ENCODE results near the gene GPR160. TPM values are rescaled to one million over a fixed set of nuclear protein-coding genes. Genes with fewer than 3 reads are reported as not detected.
A peak's percentile ranks its signal among the peaks of the same experiment; 100 is the strongest.

GPR160 gene
- total RNA-seq, 5 donors from 2014 or later (not counting 1 experiment from before 2014, with no cell fraction given) = 4.3 to 8.4 (median 5.9) TPM

GRCh38 chr3:170049146-170050000 lies 11.6 kb downstream of the GPR160 start:
- H3K27ac ChIP-seq (ENCODE audit: low read length) = no peak overlapping the region
- WGBS (ENCODE audit: insufficient coverage) = 91% methylated on average over 4 of the region's 10 CpGs
- DNase-seq (no peak), ATAC-seq (replicated peaks in 1 of 4) (no peak)
- ChIA-PET POLR2A (no interaction called here), CTCF (interaction anchor here in 1 of 2 donors (0.7 kb wide), 1 partner anchor 15 kb away, joined by 3 read pairs; no protein-coding TSS in a partner anchor)
- no peaks in the 10 kb centered on the region for H3K27me3 Mint-ChIP-seq
- peaks cover 6% of the 10 kb centered on the region for H3K36me3 Mint-ChIP-seq
- no peaks in the 10 kb centered on the region for H3K9me3 Mint-ChIP-seq
- no peak overlapping the region for H3K4me3 Mint-ChIP-seq
- no peak overlapping the region for H3K4me3 ChIP-seq (ENCODE audit: control insufficient read depth in 1 of 2, extremely low read depth in 1 of 2, low read length in 1 of 2)
- H3K27ac Mint-ChIP-seq = no peak overlapping the region
- H3K9me3 ChIP-seq = no peaks in the 10 kb centered on the region
- H3K36me3 ChIP-seq (ENCODE audit: control insufficient read depth in 2 of 2, extremely low read depth in 1 of 2, insufficient read depth in 1 of 2, low read length in 1 of 2) = no peaks in the 10 kb centered on the region
- H3K4me1 ChIP-seq (ENCODE audit: control insufficient read depth in 1 of 2, extremely low read depth in 1 of 2, insufficient read depth in 2 of 2, low read length in 2 of 2) = peaks cover 2 to 15% of the 10 kb centered on the region in 2 experiments
- no peaks in the 10 kb centered on the region for H3K27me3 ChIP-seq (replicated peaks in 1 of 2; ENCODE audit: control insufficient read depth in 2 of 2, extremely low read depth in 1 of 2, insufficient read depth in 2 of 2, low read length in 1 of 2)
- peaks cover 6 to 19% (median 16%) of the 10 kb centered on the region in 3 donors for H3K4me1 Mint-ChIP-seq

GRCh38 chr3:170050753-170051152 lies 13.0 kb downstream of the GPR160 start:
- H3K4me1 ChIP-seq (ENCODE audit: control insufficient read depth in 1 of 2, extremely low read depth in 1 of 2, insufficient read depth in 2 of 2, low read length in 2 of 2) = peaks cover 0 to 1% of the 10 kb centered on the region in 2 experiments
- H3K4me3 Mint-ChIP-seq = no peak overlapping the region
- no CpG with 5 or more reads among the region's 4 CpGs for WGBS (ENCODE audit: insufficient coverage)
- H3K9me3 ChIP-seq = no peaks in the 10 kb centered on the region
- DNase-seq (no peak), ATAC-seq (replicated peaks in 1 of 4) (no peak)
- no peak overlapping the region for H3K27ac ChIP-seq (ENCODE audit: low read length)
- H3K4me1 Mint-ChIP-seq = peaks cover 0 to 11% (median 7%) of the 10 kb centered on the region in 3 donors
- no peaks in the 10 kb centered on the region for H3K9me3 Mint-ChIP-seq
- H3K27me3 Mint-ChIP-seq = no peaks in the 10 kb centered on the region
- ChIA-PET CTCF (no interaction called here), POLR2A (no interaction called here)
- no peak overlapping the region for H3K27ac Mint-ChIP-seq
- H3K4me3 ChIP-seq (ENCODE audit: control insufficient read depth in 1 of 2, extremely low read depth in 1 of 2, low read length in 1 of 2) = no peak overlapping the region
- H3K36me3 Mint-ChIP-seq = peaks cover 6% of the 10 kb centered on the region
- H3K27me3 ChIP-seq (replicated peaks in 1 of 2; ENCODE audit: control insufficient read depth in 2 of 2, extremely low read depth in 1 of 2, insufficient read depth in 2 of 2, low read length in 1 of 2) = no peaks in the 10 kb centered on the region
- H3K36me3 ChIP-seq (ENCODE audit: control insufficient read depth in 2 of 2, extremely low read depth in 1 of 2, insufficient read depth in 1 of 2, low read length in 1 of 2) = no peaks in the 10 kb centered on the region

DNA sequence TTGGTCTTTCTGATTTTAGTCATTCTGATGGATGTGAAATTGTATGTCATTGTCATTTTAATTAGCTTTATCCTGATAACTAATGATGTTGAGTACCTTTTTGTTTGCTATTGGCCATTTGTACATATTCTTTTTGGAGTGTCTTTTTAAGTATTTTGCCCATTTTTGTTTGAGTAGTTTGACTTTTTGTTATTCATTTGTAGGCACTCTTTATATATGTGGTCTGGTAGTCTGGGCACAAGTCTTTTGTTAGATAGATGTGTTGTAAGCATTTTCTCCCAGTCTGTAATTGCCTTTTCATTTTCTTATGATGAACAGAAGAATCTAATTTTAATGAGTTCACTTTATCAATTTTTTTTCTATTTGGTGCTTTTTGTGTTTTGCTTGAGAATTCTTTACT lies 14.6 kb downstream of the GPR160 start:
- DNase-seq (no peak), ATAC-seq (replicated peaks in 1 of 4) (no peak)
- Histone ChIP-seq H3K9me3 (no peaks in the 10 kb centered on the region), H3K27me3 (replicated peaks in 1 of 2; ENCODE audit: control insufficient read depth in 2 of 2, extremely low read depth in 1 of 2, insufficient read depth in 2 of 2, low read length in 1 of 2) (no peaks in the 10 kb centered on the region), H3K4me1 (ENCODE audit: control insufficient read depth in 1 of 2, extremely low read depth in 1 of 2, insufficient read depth in 2 of 2, low read length in 2 of 2) (no peaks in the 10 kb centered on the region), H3K36me3 (ENCODE audit: control insufficient read depth in 2 of 2, extremely low read depth in 1 of 2, insufficient read depth in 1 of 2, low read length in 1 of 2) (no peaks in the 10 kb centered on the region), H3K4me3 (ENCODE audit: control insufficient read depth in 1 of 2, extremely low read depth in 1 of 2, low read length in 1 of 2) (no peak overlapping the region), H3K27ac (ENCODE audit: low read length) (no peak overlapping the region)
- POLR2A ChIA-PET = interaction anchor here in 1 of 2 donors (0.6 kb wide), 2 partner anchors 179 to 950 kb away, joined by 3 read pairs; no protein-coding TSS in a partner anchor
- Mint-ChIP-seq H3K27ac (no peak overlapping the region), H3K4me3 (no peak overlapping the region), H3K36me3 (peaks cover 6% of the 10 kb centered on the region), H3K4me1 (peaks cover 7 to 10% (median 8%) of the 10 kb centered on the region in 3 donors), H3K9me3 (no peaks in the 10 kb centered on the region), H3K27me3 (no peaks in the 10 kb centered on the region)
- CTCF ChIA-PET = interaction anchor here in 1 of 2 donors (0.9 to 1.4 kb wide), 3 partner anchors 9 to 189 kb away, joined by 3 to 7 read pairs (median 4); no protein-coding TSS in a partner anchor

- Histone ChIP-seq H3K36me3 (ENCODE audit: control insufficient read depth in 2 of 2, extremely low read depth in 1 of 2, insufficient read depth in 1 of 2, low read length in 1 of 2) (no peaks in the 10 kb centered on the region), H3K27ac (ENCODE audit: low read length) (no peak overlapping the region), H3K4me3 (ENCODE audit: control insufficient read depth in 1 of 2, extremely low read depth in 1 of 2, low read length in 1 of 2) (no peak overlapping the region), H3K27me3 (replicated peaks in 1 of 2; ENCODE audit: control insufficient read depth in 2 of 2, extremely low read depth in 1 of 2, insufficient read depth in 2 of 2, low read length in 1 of 2) (no peaks in the 10 kb centered on the region), H3K9me3 (no peaks in the 10 kb centered on the region), H3K4me1 (ENCODE audit: control insufficient read depth in 1 of 2, extremely low read depth in 1 of 2, insufficient read depth in 2 of 2, low read length in 2 of 2) (peaks cover 0 to 4% of the 10 kb centered on the region in 2 experiments)
- ATAC-seq (replicated peaks in 1 of 4) = peak in 2 of 4 experiments; percentile 36 to 52
- Mint-ChIP-seq H3K27ac (no peak overlapping the region), H3K4me3 (no peak overlapping the region), H3K4me1 (peaks cover 19 to 21% (median 19%) of the 10 kb centered on the region in 3 donors), H3K36me3 (peaks cover 6% of the 10 kb centered on the region), H3K9me3 (no peaks in the 10 kb centered on the region), H3K27me3 (no peaks in the 10 kb centered on the region)
- DNase-seq = peak in 1 of 35 experiments; percentile 30
- ChIA-PET CTCF (interaction anchor here (0.9 to 1.1 kb wide), 4 partner anchors 85 to 291 kb away, joined by 3 to 5 read pairs (median 3); no protein-coding TSS in a partner anchor), POLR2A (no interaction called here)
- WGBS (ENCODE audit: insufficient coverage) = 100% methylated on average over 1 of the region's 1 CpG
Measured at GRCh38 chr3:170054204-170054603, 16.4 kb downstream of the GPR160 start.

GRCh38 chr3:170055209-170055608 lies 17.4 kb downstream of the GPR160 start:
- Histone ChIP-seq H3K9me3 (no peaks in the 10 kb centered on the region), H3K27me3 (replicated peaks in 1 of 2; ENCODE audit: control insufficient read depth in 2 of 2, extremely low read depth in 1 of 2, insufficient read depth in 2 of 2, low read length in 1 of 2) (no peaks in the 10 kb centered on the region), H3K4me3 (ENCODE audit: control insufficient read depth in 1 of 2, extremely low read depth in 1 of 2, low read length in 1 of 2) (no peak overlapping the region), H3K4me1 (ENCODE audit: control insufficient read depth in 1 of 2, extremely low read depth in 1 of 2, insufficient read depth in 2 of 2, low read length in 2 of 2) (peaks cover 0 to 4% of the 10 kb centered on the region in 2 experiments), H3K27ac (ENCODE audit: low read length) (no peak overlapping the region), H3K36me3 (ENCODE audit: control insufficient read depth in 2 of 2, extremely low read depth in 1 of 2, insufficient read depth in 1 of 2, low read length in 1 of 2) (no peaks in the 10 kb centered on the region)
- ChIA-PET CTCF (interaction anchor here in 1 of 2 donors (1.1 kb wide), 1 partner anchor 86 kb away, joined by 3 read pairs; no protein-coding TSS in a partner anchor), POLR2A (no interaction called here)
- H3K4me3 Mint-ChIP-seq = no peak overlapping the region
- H3K36me3 Mint-ChIP-seq = peaks cover 6% of the 10 kb centered on the region
- WGBS (ENCODE audit: insufficient coverage) = 58% methylated on average over 3 of the region's 5 CpGs
- peaks cover 19 to 21% (median 19%) of the 10 kb centered on the region in 3 donors for H3K4me1 Mint-ChIP-seq
- no peak for ATAC-seq (replicated peaks in 1 of 4)
- H3K9me3 Mint-ChIP-seq = no peaks in the 10 kb centered on the region
- DNase-seq = no peak
- H3K27me3 Mint-ChIP-seq = no peaks in the 10 kb centered on the region
- no peak overlapping the region for H3K27ac Mint-ChIP-seq

DNA sequence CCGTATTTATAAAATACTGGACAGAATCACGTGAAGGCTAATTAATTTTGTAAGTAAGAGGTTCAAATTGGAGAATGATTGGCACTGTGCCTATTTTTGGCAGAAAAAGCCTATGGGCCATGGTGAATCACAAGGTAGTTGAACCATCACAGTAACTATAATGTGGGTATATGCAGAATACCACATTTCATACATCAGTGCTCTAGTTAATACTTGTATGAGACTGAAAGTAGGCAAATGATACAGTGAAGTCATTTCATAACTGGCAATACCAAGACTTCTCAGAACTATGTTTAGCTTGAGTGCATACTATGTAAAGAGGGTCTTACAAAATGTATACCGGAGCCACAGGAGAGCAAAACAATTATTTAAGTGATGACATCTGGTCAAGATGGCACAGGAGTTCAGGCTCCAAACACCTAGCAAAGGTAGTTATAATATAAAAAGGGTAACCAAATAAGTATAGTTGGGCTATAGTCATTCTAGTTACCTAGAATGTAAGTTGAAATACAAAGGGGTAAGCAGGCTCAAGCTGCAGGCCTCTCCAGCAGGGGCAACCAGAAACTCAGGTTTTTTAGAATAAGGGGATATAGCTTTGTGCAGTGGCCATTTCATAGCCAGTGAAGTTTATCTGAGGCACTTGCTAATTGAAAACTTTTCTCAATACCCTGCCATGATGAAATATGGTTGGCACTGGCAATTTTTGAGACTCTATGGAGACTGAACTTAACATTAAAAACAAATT lies 19.1 kb downstream of the GPR160 start:
- ATAC-seq (replicated peaks in 1 of 4) (no peak), DNase-seq (no peak)
- no peak overlapping the region for H3K4me3 Mint-ChIP-seq
- H3K4me1 ChIP-seq (ENCODE audit: control insufficient read depth in 1 of 2, extremely low read depth in 1 of 2, insufficient read depth in 2 of 2, low read length in 2 of 2) = peaks cover 0 to 4% of the 10 kb centered on the region in 2 experiments
- H3K4me3 ChIP-seq (ENCODE audit: control insufficient read depth in 1 of 2, extremely low read depth in 1 of 2, low read length in 1 of 2) = no peak overlapping the region
- ChIA-PET CTCF (interaction anchor here (0.5 to 0.7 kb wide), 2 partner anchors 13 to 36 kb away, joined by 3 to 6 read pairs; no protein-coding TSS in a partner anchor), POLR2A (no interaction called here)
- no peaks in the 10 kb centered on the region for H3K9me3 Mint-ChIP-seq
- H3K36me3 ChIP-seq (ENCODE audit: control insufficient read depth in 2 of 2, extremely low read depth in 1 of 2, insufficient read depth in 1 of 2, low read length in 1 of 2) = no peaks in the 10 kb centered on the region
- H3K9me3 ChIP-seq = no peaks in the 10 kb centered on the region
- no peak overlapping the region for H3K27ac Mint-ChIP-seq
- no peaks in the 10 kb centered on the region for H3K27me3 ChIP-seq (replicated peaks in 1 of 2; ENCODE audit: control insufficient read depth in 2 of 2, extremely low read depth in 1 of 2, insufficient read depth in 2 of 2, low read length in 1 of 2)
- H3K27ac ChIP-seq (ENCODE audit: low read length) = no peak overlapping the region
- H3K4me1 Mint-ChIP-seq = peaks cover 19 to 21% (median 19%) of the 10 kb centered on the region in 3 donors
- WGBS (ENCODE audit: insufficient coverage) = 76% methylated on average over 2 of the region's 3 CpGs
- no peaks in the 10 kb centered on the region for H3K27me3 Mint-ChIP-seq
- peaks cover 6% of the 10 kb centered on the region for H3K36me3 Mint-ChIP-seq

Measured in T-cell (primary cell).